Anterior cingulate cortex (tissue), 58 donors: ENCODE data around the gene COL6A2.
"Not testable (repeated sequence)": the region's sequence is repeated elsewhere in the genome, so short reads cannot be mapped to it uniquely, and the experiment has no call there.

ENCODE experiments used
- DNase-seq, 58 donors: peaks; one replicate each; lab custom pipeline; 2025; lab: John Stamatoyannopoulos, UW

Gene COL6A2

GRCh38 chr21:46059711-46060455 lies 38.0 kb upstream of the COL6A2 start:
- DNase-seq: not testable (repeated sequence)

- DNase-seq: no peak
Observed at GRCh38 chr21:46060596-46061061, 37.3 kb upstream of the COL6A2 start.

- no peak for DNase-seq
Observed at GRCh38 chr21:46061063-46061462, 36.8 kb upstream of the COL6A2 start.

- DNase-seq: no peak
Observed at GRCh38 chr21:46061518-46061917, 36.4 kb upstream of the COL6A2 start.

GRCh38 chr21:46061950-46062349 lies 36.0 kb upstream of the COL6A2 start:
- no peak for DNase-seq

- DNase-seq: no peak
Observed at GRCh38 chr21:46062471-46063211, 35.3 kb upstream of the COL6A2 start.

- DNase-seq: no peak
Observed at GRCh38 chr21:46063227-46063626, 34.7 kb upstream of the COL6A2 start.

GRCh38 chr21:46063734-46064680 lies 33.9 kb upstream of the COL6A2 start:
- DNase-seq: no peak

GRCh38 chr21:46064870-46065214 lies 33.1 kb upstream of the COL6A2 start:
- DNase-seq: no peak

- no peak for DNase-seq
Observed at GRCh38 chr21:46065215-46065913, 32.5 kb upstream of the COL6A2 start.

- DNase-seq: no peak
Observed at GRCh38 chr21:46065914-46066551, 31.9 kb upstream of the COL6A2 start.

- no peak for DNase-seq
Observed at GRCh38 chr21:46066591-46067331, 31.2 kb upstream of the COL6A2 start.

- DNase-seq: no peak
Observed at GRCh38 chr21:46067505-46068201, 30.3 kb upstream of the COL6A2 start.

- no peak for DNase-seq
Observed at GRCh38 chr21:46068516-46069079, 29.3 kb upstream of the COL6A2 start.

GRCh38 chr21:46069166-46069565 lies 28.7 kb upstream of the COL6A2 start:
- DNase-seq: no peak

GRCh38 chr21:46069719-46070279 lies 28.1 kb upstream of the COL6A2 start:
- no peak for DNase-seq

- DNase-seq: no peak
Observed at GRCh38 chr21:46071082-46071481, 26.8 kb upstream of the COL6A2 start.

GRCh38 chr21:46076724-46077123 lies 21.2 kb upstream of the COL6A2 start:
- not testable (repeated sequence) for DNase-seq
